ENCODE data around the gene MADCAM1.

MADCAM1 gene

DNA sequence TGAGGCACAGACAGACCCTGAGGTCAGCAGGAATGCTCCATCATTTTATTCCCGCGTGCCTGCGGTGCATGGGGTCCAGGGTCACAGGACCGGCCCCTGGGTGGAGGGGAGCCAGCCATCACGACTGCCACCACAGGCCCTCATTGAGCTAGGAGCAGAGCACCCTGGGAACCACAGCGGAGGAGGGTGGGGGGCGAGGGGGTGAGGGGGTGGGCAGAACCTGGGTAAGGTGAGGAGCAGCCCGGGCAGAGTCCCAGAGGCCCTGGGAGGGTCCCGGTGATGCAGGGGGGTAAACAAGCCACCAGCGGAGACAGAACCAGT, 1.2 kb upstream of the MADCAM1 start:
- peaks cover 0 to 20% (median 15%) of the 10 kb centered on the region in 4 donors for H3K4me1 ChIP-seq
- no peaks in the 10 kb centered on the region for H3K36me3 ChIP-seq
- no peaks in the 10 kb centered on the region for H3K9me3 ChIP-seq
- no peak overlapping the region for H3K27ac ChIP-seq
- peaks cover 13 to 51% of the 10 kb centered on the region in 2 donors for H3K27me3 ChIP-seq
- intact Hi-C loops (cut with DNase I; ENCODE audit: low total_unique reads): no loop called here
- DNase-seq: no peak
- TF ChIP-seq, protein P1, sequence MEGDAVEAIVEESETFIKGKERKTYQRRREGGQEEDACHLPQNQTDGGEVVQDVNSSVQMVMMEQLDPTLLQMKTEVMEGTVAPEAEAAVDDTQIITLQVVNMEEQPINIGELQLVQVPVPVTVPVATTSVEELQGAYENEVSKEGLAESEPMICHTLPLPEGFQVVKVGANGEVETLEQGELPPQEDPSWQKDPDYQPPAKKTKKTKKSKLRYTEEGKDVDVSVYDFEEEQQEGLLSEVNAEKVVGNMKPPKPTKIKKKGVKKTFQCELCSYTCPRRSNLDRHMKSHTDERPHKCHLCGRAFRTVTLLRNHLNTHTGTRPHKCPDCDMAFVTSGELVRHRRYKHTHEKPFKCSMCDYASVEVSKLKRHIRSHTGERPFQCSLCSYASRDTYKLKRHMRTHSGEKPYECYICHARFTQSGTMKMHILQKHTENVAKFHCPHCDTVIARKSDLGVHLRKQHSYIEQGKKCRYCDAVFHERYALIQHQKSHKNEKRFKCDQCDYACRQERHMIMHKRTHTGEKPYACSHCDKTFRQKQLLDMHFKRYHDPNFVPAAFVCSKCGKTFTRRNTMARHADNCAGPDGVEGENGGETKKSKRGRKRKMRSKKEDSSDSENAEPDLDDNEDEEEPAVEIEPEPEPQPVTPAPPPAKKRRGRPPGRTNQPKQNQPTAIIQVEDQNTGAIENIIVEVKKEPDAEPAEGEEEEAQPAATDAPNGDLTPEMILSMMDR (IDR thresholded peaks at IDR 0.05): no peak
- no peak overlapping the region for H3K4me3 ChIP-seq

DNA sequence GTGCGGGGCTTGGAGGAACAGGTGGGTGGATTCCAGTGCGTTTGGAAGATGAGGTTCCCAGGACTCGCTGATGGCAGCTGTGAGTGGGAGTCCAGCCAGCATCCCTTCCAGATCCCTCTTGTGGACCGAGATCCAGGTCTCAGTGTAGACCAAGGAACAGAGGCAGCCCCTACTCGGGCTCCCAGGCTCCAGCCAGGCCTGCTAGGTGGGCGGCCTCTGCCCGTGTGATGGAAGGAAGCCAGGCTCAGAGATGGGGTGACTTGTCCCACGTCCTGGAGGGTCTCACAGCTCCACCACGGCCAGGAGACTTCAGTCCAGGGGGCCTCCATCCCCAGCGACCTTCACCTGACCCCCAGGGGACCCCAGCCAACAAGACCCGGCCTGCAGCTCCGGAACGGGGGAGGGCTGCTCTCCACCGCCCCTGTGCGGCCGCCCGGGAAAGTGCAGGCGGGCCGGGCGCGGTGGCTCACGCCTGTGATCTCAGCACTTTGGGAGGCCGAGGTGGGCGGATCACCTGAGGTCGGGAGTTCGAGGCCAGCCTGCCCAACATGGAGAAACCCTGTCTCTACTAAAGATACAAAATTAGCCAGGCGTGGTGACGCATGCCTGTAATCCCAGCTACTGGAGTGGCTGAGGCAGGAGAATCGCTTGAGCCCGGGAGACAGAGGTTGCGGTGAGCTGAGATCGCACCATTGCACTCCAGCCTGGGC, 729 bp upstream of the MADCAM1 start:
- H3K27ac ChIP-seq: no peak overlapping the region
- intact Hi-C loops (cut with DNase I; ENCODE audit: low total_unique reads): no loop called here
- H3K36me3 ChIP-seq: no peaks in the 10 kb centered on the region
- H3K9me3 ChIP-seq: no peaks in the 10 kb centered on the region
- no peak overlapping the region for H3K4me3 ChIP-seq
- peaks cover 13 to 52% of the 10 kb centered on the region in 2 donors for H3K27me3 ChIP-seq
- TF ChIP-seq, protein P1 (IDR thresholded peaks at IDR 0.05): peak; percentile 46 to 67
- peaks cover 0 to 20% (median 15%) of the 10 kb centered on the region in 4 donors for H3K4me1 ChIP-seq
- DNase-seq: no peak

DNA sequence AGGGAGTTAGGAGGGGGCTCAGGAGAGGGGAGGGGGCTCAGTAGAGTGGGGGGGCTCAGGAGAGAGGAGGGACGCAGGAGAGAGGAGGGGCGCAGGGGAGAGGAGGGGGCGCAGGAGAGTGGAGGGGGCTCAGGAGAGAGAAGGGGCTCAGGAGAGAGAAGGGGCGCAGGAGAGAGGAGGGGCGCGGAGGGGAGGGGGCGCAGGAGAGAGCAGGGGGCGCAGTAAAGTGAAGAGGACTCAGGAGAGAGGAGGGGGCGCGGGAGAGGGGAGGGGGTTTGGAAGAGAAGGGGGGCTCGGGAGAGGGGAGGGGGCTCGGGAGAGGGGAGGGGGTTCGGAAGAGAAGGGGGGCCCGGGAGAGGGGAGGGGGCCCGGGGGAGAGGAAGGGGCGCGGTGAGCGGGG, 700 bp downstream of the MADCAM1 start:
- H3K4me1 ChIP-seq: peaks cover 0 to 20% (median 15%) of the 10 kb centered on the region in 4 donors
- H3K27me3 ChIP-seq: peaks cover 13 to 52% of the 10 kb centered on the region in 2 donors
- no peak for DNase-seq

DNA sequence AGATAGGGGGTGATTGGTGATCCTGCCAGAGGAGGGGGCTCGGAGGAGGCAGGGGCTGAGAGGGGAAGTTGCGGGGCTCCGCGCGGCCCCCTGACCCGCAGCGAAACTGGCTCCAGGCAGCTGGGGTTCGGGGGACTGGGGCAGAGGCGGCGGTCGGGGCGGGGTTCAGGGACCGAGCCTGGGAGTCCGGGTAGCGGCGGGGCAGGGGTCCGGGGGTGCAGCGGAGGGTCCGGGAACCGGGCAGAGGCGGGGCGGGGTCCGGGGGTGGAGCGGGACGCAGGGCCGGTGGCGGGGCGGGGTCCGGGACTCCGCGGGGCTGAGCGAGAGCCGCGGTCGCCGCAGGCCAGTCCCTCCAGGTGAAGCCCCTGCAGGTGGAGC, 1.2 kb downstream of the MADCAM1 start:
- no peak overlapping the region for H3K27ac ChIP-seq
- H3K4me1 ChIP-seq: peaks cover 0 to 20% (median 15%) of the 10 kb centered on the region in 4 donors
- intact Hi-C loops (cut with DNase I; ENCODE audit: low total_unique reads): no loop called here
- H3K36me3 ChIP-seq: no peaks in the 10 kb centered on the region
- H3K4me3 ChIP-seq: no peak overlapping the region
- TF ChIP-seq, protein P1 (IDR thresholded peaks at IDR 0.05): no peak
- H3K27me3 ChIP-seq: peaks cover 13 to 52% of the 10 kb centered on the region in 2 donors
- no peak for DNase-seq
- H3K9me3 ChIP-seq: no peaks in the 10 kb centered on the region

More for the DNA sequence above, 700 bp downstream of the MADCAM1 start:
- no peak overlapping the region for H3K27ac ChIP-seq
- no peak overlapping the region for H3K4me3 ChIP-seq
- TF ChIP-seq, protein P1 (IDR thresholded peaks at IDR 0.05): no peak
- intact Hi-C loops (cut with DNase I; ENCODE audit: low total_unique reads): no loop called here
- no peaks in the 10 kb centered on the region for H3K36me3 ChIP-seq
- no peaks in the 10 kb centered on the region for H3K9me3 ChIP-seq

DNA sequence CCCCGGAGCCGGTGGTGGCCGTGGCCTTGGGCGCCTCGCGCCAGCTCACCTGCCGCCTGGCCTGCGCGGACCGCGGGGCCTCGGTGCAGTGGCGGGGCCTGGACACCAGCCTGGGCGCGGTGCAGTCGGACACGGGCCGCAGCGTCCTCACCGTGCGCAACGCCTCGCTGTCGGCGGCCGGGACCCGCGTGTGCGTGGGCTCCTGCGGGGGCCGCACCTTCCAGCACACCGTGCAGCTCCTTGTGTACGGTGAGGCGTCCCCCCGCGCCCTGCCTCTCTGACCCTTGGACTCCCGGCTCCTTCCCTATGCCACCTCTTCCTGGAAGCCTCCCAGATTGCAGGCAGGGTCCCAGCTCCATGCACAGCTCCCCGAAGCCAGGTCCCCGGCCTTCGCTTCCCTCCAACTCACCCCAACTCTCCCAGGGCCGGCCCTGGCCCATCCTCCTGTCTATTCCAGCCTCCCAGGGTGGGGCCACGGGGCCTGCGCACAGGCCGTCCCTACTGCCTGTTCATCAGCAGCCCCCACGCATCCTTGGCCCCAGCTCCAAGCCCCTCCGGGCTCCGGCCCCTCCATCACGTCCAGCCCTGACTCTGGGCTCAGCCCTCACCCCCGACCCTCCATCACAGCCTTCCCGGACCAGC, 1.7 kb downstream of the MADCAM1 start:
- Histone ChIP-seq H3K4me1 (peaks cover 0 to 20% (median 15%) of the 10 kb centered on the region in 4 donors), H3K27me3 (peaks cover 13 to 52% of the 10 kb centered on the region in 2 donors), H3K36me3 (no peaks in the 10 kb centered on the region), H3K9me3 (no peaks in the 10 kb centered on the region), H3K27ac (no peak overlapping the region), H3K4me3 (no peak overlapping the region)
- TF ChIP-seq, protein P1 (IDR thresholded peaks at IDR 0.05): no peak
- intact Hi-C loops (cut with DNase I; ENCODE audit: low total_unique reads): no loop called here
- DNase-seq: no peak
